ENCODE measurements around the gene BORCS8.

GRCh38 chr19:19170053-19170872, 21.7 kb downstream of the BORCS8 start, which contains the start of gene MEF2B:
- TF ChIP-seq CTCF (IDR thresholded peaks at IDR 0.05) (no peak), POLR2A (IDR thresholded peaks at IDR 0.05; ENCODE audit: low read length) (no peak), REST (IDR thresholded peaks at IDR 0.05) (no peak)

All from A549 (cell line).